Neural cell (in vitro differentiated cells): ENCODE results near the gene RPS6KC1. TPM values are rescaled to one million over a fixed set of nuclear protein-coding genes. Genes with fewer than 3 reads are reported as not detected.

Experiments used
- H2AFZ ChIP-seq: fragments of 200-600, 300-800 bp; sonication (generic), shearing (Covaris generic); 2 replicates; pipeline ENCODE4 v1.6.0; 2014; ENCODE audit warnings: low read depth, mild to moderate bottlenecking, antibody characterized with exemption, low read length, moderate library complexity
- H3F3A ChIP-seq: fragments of 200-600 bp; shearing (Covaris generic); 2 replicates; pipeline ENCODE4 v1.6.1; 2016; ENCODE audit warnings: mild to moderate bottlenecking, moderate library complexity, mixed read lengths, antibody characterized with exemption, low read length; ENCODE audit not compliant: insufficient read depth, poor library complexity, severe bottlenecking
- H3K27ac ChIP-seq: fragments of 200-600, 300-800 bp; sonication (generic), shearing (Covaris generic); 2 replicates; pipeline ENCODE4 v1.5.1; 2014; ENCODE audit warnings: mild to moderate bottlenecking, low read length, moderate library complexity
- H3K27me3 ChIP-seq: fragments of 300-800, 200-600 bp; sonication (generic), shearing (Covaris generic); 2 replicates; pipeline ENCODE4 v1.6.0; 2014; ENCODE audit warnings: mild to moderate bottlenecking, low read depth, low read length, moderate library complexity; ENCODE audit not compliant: insufficient read depth
- H3K36me3 ChIP-seq: fragments of 300-800, 200-600 bp; sonication (generic), shearing (Covaris generic); 2 replicates; pipeline ENCODE4 v1.5.1; 2014; ENCODE audit warnings: mild to moderate bottlenecking, antibody characterized with exemption, low read length, moderate library complexity; ENCODE audit not compliant: insufficient read depth
- H3K4me2 ChIP-seq: fragments of 300-800, 200-600 bp; sonication (generic), shearing (Covaris generic); 2 replicates; pipeline ENCODE4 v1.6.0; 2014; ENCODE audit warnings: mild to moderate bottlenecking, low read length
- H3K4me3 ChIP-seq: fragments of 300-800, 200-600 bp; sonication (generic), shearing (Covaris generic); 2 replicates; pipeline ENCODE4 v1.5.1; 2014; ENCODE audit warnings: mild to moderate bottlenecking, low read length, moderate library complexity
- H3K79me2 ChIP-seq: fragments of 200-600 bp; shearing (Covaris generic); replicated peaks from 2 replicates; pipeline ENCODE4 v1.6.0; 2014; ENCODE audit warnings: mild to moderate bottlenecking, low read length, moderate library complexity; ENCODE audit not compliant: insufficient read depth
- H3K9ac ChIP-seq: fragments of 300-800, 200-600 bp; sonication (generic), shearing (Covaris generic); 2 replicates; pipeline ENCODE4 v1.6.1; 2016; ENCODE audit warnings: mild to moderate bottlenecking, low read length, mixed read lengths
- H3K9me2 ChIP-seq: fragments of 200-600 bp; shearing (Covaris generic); 2 replicates; pipeline ENCODE4 v1.6.1; 2016; ENCODE audit warnings: mild to moderate bottlenecking, low read length, mixed read lengths; ENCODE audit not compliant: insufficient read depth
- H3K9me3 ChIP-seq: fragments of 200-600, 300-800 bp; sonication (generic), shearing (Covaris generic); 2 replicates; pipeline ENCODE4 v1.6.1; 2016; ENCODE audit warnings: mild to moderate bottlenecking, mixed run types, low read length, moderate library complexity, mixed read lengths
- H4K20me1 ChIP-seq: fragments of 200-600 bp; shearing (Covaris generic); 2 replicates; pipeline ENCODE4 v1.6.1; 2016; ENCODE audit warnings: mild to moderate bottlenecking, mixed run types; ENCODE audit not compliant: insufficient read depth
- CTCF ChIP-seq: fragments of 450-650 bp; IDR thresholded peaks from 2 replicates; pipeline ENCODE4 v1.5.1; 2014; ENCODE audit warnings: antibody characterized with exemption, mild to moderate bottlenecking, moderate library complexity; ENCODE audit not compliant: poor library complexity, severe bottlenecking
- EP300 ChIP-seq: fragments of 450-650 bp; conservative IDR thresholded peaks from 2 replicates; pipeline ENCODE4 v1.6.1; 2014; ENCODE audit warnings: antibody characterized with exemption, mild to moderate bottlenecking, moderate library complexity; ENCODE audit not compliant: poor library complexity, severe bottlenecking
- EZH2 ChIP-seq: fragments of 200-600, 300-800 bp; shearing (Covaris generic), sonication (generic); IDR thresholded peaks from 2 replicates; pipeline ENCODE4 v1.6.1; 2014; ENCODE audit warnings: antibody characterized with exemption, low read length, borderline replicate concordance, mild to moderate bottlenecking; ENCODE audit not compliant: insufficient read depth, poor library complexity, severe bottlenecking
- MXI1 ChIP-seq: fragments of 450-650 bp; conservative IDR thresholded peaks from 2 replicates; pipeline ENCODE4 v1.6.1; 2014; ENCODE audit warnings: antibody characterized with exemption, mild to moderate bottlenecking; ENCODE audit not compliant: poor library complexity, severe bottlenecking
- POLR2AphosphoS5 ChIP-seq: IDR thresholded peaks from 2 replicates; pipeline ENCODE4 v1.6.1; 2012
- RAD21 ChIP-seq: fragments of 450-650 bp; conservative IDR thresholded peaks from 2 replicates; pipeline ENCODE4 v1.6.1; 2014; ENCODE audit warnings: antibody characterized with exemption, mild to moderate bottlenecking, moderate library complexity
- REST ChIP-seq: IDR thresholded peaks from 2 replicates; pipeline ENCODE4 v1.6.1; 2012; ENCODE audit warnings: borderline replicate concordance
- SMC3 ChIP-seq: fragments of 450-650 bp; conservative IDR thresholded peaks from 2 replicates; pipeline ENCODE4 v1.6.1; 2014; ENCODE audit warnings: antibody characterized with exemption, mild to moderate bottlenecking, moderate library complexity; ENCODE audit not compliant: poor library complexity
- TAF1 ChIP-seq: IDR thresholded peaks from 2 replicates; pipeline ENCODE4 v1.6.1; 2012; ENCODE audit warnings: low read depth
- polyA plus RNA-seq: library from polyadenylated mRNA; depleted of rRNA; stranded (reverse); fragments of >200 nt; gene quantifications from 2 replicates; pipeline ENCODE4 v1.2.3, GENCODE V29; 2014

The RPS6KC1 gene
- polyA plus RNA-seq, 1 donor from 2014 or later = 28.1 TPM

GRCh38 chr1:213124590-213124989, 73.5 kb downstream of the RPS6KC1 start:
- Histone ChIP-seq H2AFZ (no peak overlapping the region), H3K4me3 (no peak overlapping the region), H4K20me1 (no peaks in the 10 kb centered on the region), H3K79me2 (no peaks in the 10 kb centered on the region), H3K36me3 (no peaks in the 10 kb centered on the region), H3F3A (no peaks in the 10 kb centered on the region), H3K9ac (no peak overlapping the region), H3K9me2 (no peaks in the 10 kb centered on the region), H3K27ac (no peak overlapping the region), H3K9me3 (no peaks in the 10 kb centered on the region), H3K27me3 (no peaks in the 10 kb centered on the region), H3K4me2 (no peak overlapping the region)
- TF ChIP-seq CTCF (no peak), SMC3 (no peak), MXI1 (no peak), EP300 (no peak), EZH2 (no peak), TAF1 (no peak), POLR2AphosphoS5 (no peak), REST (no peak), RAD21 (no peak)

GRCh38 chr1:213125643-213126042, 74.6 kb downstream of the RPS6KC1 start:
- Histone ChIP-seq H3K36me3 (no peaks in the 10 kb centered on the region), H3K9ac (no peak overlapping the region)

More at GRCh38 chr1:213125643-213126042, 74.6 kb downstream of the RPS6KC1 start:
- TF ChIP-seq CTCF = no peak
- TF ChIP-seq RAD21 = no peak
- no peak for TF ChIP-seq TAF1
- no peak for TF ChIP-seq EZH2
- no peak for TF ChIP-seq POLR2AphosphoS5
- no peak for TF ChIP-seq SMC3
- H3K79me2 ChIP-seq = no peaks in the 10 kb centered on the region
- H3K27ac ChIP-seq = no peak overlapping the region
- H3K9me3 ChIP-seq = no peaks in the 10 kb centered on the region
- no peak overlapping the region for H3K4me3 ChIP-seq
- no peak overlapping the region for H2AFZ ChIP-seq
- no peak overlapping the region for H3K4me2 ChIP-seq
- no peaks in the 10 kb centered on the region for H3K27me3 ChIP-seq
- H3K9me2 ChIP-seq = no peaks in the 10 kb centered on the region
- no peaks in the 10 kb centered on the region for H3F3A ChIP-seq
- H4K20me1 ChIP-seq = no peaks in the 10 kb centered on the region
